SH-SY5Y (cell line): ENCODE data around the gene ABCA2.

Source experiments
- GATA2 ChIP-seq: IDR thresholded peaks from 2 replicates; pipeline ENCODE4 v1.6.1; 2011; ENCODE audit warnings: mild to moderate bottlenecking, low read depth, low read length
- GATA3 ChIP-seq: IDR thresholded peaks from 2 replicates; pipeline ENCODE4 v1.6.1; 2011; ENCODE audit warnings: low read depth, mild to moderate bottlenecking, low read length, moderate library complexity

- TF ChIP-seq GATA2 = no peak
- no peak for TF ChIP-seq GATA3
Observed at GRCh38 chr9:137031904-137032640, 4.0 kb upstream of the ABCA2 start, which contains the start of gene FUT7.
